Fibroblast of skin of abdomen (primary cell): ENCODE data around the gene NCOA6.
"Not testable (repeated sequence)": the region's sequence is repeated elsewhere in the genome, so short reads cannot be mapped to it uniquely, and the experiment has no call there.

Source experiments
- DNase-seq: peaks from one replicate; pipeline ENCODE4 v3.0.0-alpha.2; 2013

Gene NCOA6

DNA sequence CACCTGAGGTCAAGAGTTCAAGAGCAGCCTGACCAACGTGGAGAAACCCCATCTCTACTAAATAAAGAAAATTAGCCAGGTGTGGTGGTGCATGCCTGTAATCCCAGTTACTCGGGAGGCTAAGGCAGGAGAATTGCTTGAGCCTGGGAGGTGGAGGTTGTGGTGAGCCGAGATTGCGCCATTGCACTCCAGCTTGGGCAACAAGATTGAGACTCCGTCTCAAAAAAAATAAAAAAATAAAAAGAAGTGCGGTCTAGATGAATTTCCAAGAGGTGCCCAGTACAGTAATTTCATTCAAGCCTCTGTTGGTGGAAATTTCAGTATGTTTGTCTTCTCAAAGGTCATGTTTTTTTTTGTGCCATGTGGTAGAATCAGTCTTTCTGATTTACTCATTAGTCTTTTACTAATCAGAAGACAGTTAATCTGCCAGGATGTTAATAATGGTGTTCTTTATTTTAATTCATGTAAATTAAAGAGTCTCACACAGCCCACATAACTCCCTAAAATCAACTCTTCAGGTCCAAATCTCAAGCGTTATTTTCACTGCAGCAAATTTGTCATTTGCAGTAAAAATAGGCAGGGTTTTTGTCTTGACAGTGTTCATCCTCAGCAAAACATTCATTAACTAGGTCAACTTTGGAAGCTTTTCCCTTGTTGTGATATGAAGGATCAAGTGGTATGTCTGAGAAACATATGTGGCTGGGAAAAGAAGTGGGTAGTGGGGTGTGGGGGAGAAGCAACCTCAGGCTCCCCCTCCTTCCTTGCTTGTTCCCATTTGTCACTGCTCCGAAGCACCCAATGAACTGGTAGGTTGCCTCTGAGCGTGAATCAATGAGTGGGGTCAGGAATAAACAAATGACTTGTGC is 108.0 kb downstream of the NCOA6 start:
- no peak for DNase-seq

GRCh38 chr20:34716921-34717229 is 108.6 kb downstream of the NCOA6 start:
- no peak for DNase-seq

DNA sequence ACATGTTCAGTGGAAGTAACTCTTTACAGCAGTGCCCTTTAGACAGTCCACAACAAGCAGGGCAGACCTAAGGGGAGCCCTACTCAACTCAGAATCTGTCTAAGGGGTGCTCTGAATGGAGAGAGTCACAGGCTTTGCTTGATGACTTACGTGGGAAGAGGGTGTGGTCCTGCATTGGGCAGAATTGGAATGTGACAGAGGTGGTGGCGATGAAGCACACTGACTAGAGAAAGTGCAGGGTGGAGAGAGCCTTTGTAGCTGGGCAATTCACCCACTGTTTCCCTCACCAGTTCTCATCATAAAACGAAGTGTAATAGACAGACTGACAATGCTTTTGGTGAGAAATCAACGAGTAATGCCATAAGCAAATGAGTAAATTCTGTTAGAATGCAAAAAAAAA is 110.1 kb downstream of the NCOA6 start:
- DNase-seq, result no peak

DNA sequence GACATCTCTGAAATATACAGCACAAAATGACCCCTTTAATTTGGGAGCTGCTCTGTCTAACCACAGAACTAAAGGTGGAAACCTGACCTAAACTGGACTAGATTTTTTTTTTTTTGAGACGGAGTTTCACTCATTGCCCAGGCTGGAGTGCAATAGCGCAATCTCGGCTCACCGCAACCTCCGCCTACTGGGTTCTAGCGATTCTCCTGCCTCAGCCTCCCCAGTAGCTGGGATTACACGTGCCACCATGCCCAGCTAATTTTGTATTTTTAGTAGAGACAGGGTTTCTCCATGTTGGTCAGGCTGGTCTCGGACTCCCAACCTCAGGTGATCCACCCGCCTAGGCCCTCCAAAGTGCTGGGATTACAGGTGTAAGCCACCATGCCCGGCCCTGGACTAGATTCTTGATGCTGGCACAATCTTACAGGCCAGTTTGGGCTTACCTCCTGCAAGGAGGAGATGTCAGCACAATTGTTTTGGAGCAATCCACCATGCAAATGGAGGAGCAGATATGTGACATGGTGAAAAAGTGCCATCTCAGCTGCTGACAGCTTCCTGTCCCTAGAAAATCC is 111.4 kb downstream of the NCOA6 start:
- not testable (repeated sequence) for DNase-seq

DNA sequence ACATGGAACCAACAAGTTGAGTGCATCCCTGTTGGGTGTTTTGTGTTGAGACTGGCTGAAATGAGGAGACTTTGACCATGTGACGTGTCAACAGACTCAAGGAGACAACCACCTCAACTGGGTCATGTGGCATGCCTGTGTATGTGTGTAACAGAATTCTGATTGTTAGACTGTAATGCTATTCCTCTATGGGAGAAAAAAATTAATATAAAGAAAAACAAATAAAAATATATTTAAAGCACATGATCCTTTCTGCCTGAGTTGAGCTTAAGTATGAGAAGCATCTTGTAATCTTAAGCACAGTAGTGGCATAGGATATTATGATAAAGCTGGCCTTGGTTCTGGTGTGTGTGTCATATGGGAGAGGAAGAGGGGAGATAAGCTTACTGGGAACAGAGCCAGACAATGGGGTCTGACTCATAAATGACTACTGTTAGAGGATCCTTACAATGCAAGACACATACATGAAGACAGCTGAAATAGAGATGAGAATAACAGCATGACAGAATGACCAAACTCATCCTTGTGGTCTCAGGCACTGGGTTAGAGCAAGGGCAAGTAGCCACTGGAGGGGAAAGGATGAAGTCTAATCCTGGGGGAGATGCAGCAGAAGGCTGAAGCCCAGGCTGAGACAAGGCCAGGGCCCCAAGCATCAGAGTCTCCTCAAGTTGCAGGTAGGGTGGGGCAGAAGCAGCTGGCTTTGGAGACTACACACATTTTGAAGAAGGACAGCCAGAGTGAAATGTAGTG is 112.1 kb downstream of the NCOA6 start:
- DNase-seq, result peak; percentile 98

DNA sequence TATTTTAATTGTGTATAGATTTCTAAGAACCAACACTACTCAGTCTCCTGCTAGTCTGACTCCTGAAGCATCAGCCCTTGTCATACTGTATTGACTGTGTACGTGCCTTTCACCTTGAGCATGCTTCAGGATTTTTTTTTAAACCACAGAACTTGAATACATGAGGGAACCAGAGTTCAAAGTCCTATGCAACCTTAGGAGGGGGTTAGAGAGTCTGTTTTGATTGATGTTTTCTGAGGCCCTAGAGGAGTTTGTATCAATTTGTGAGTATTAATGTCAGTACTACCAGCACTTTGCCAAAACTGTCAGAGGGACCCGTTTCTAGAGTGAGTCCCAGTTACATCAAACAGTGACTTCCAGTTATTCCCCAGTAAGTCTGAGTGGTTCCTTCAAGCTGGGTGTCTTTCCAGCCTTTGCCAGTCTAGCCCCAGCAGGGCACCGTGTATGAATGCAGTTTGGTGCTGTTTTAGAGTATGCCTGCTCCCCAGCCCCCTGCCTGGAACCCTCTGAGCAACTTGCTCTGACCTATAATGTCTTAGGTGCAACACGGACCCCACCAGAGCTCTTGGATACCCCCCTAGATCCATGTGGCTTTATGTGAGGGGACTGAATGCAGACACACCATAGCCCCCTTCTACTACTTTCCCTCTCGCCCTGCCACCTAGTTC is 112.8 kb downstream of the NCOA6 start:
- DNase-seq, result no peak

- DNase-seq, result no peak
Observed at GRCh38 chr20:34711813-34712430, 113.5 kb downstream of the NCOA6 start.

DNA sequence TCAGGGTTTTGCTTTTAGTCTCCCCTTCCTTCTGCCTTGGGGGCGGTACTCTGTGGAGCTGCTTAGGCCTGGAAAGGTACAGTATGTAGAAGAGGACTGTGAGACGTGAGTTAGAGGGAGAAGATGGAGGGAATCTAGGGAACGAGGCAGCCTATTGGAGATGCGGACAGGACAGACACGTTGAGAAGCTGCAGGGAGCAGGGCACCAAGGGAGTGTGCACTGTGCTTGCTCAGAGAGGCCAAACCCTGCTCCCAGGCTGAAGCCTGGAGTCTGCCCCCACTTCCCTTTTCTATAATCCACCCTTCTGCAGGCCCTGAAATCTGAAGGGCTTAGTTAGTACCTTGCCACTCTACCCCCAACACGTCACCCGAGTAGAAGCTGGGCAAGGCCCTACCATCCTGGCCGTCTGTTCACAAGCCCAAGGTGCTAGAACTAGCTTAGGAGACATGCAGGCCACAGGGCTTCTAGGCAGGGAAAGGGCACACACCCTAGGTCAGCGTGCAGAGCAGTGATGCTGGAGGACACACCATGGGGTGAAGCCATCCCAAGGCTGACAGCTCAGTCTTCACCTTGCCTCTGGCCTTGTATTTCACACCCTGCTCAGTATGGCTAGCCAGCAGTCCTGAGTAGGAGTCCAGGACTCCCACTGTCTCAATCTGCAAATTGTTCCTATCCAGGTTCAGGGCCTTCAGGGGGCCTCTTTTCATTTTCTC is 114.4 kb downstream of the NCOA6 start:
- no peak for DNase-seq

DNA sequence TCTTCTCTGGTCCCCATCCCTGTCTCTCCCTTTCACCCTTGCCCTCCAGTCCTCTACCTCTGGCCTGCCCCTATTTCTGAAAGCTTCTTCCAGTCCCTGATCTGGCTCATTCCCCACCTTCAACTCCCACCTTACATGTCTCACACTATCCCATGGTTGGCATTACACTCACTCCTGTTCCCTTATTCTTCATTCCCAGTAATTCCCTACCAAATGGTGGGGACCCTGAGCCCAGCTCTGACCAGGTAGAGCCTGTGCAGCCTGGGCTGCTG is 114.9 kb downstream of the NCOA6 start:
- no peak for DNase-seq

DNA sequence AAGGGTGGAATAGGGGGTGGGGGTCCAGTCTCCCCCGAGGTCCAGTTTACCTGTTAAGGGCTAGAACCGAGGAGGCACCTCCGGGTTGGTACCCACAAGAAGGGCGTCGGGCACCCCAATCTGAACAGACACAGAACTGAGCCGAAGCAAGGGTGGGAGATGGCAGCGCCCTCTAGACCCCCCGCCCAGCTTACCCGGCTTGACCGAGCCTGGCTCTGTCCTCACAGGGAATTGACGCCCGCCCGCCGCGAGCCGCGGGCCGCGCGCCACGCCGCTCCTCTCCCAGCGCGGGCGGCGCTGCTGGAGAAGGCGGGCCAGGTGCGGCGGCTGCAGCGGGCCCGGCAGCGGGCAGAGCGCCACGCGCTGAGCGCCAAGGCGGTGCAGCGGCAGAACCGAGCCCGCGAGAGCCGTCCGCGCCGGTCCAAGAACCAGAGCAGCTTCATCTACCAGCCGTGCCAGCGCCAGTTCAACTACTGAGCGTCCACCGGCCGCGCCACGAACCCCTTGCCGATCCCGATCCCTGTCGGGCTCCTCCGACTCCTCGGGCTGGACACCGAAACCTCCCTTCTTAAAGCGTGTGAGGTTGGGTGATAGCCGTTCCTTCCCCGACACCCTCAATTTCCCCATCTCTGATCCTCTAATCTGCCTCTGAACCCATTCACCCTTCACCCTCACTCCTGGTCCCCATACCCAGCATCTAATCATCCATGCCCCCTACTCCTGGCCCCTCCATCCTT is 115.5 kb downstream of the NCOA6 start:
- DNase-seq, result peak; percentile 65

- DNase-seq, result peak; percentile 76
Observed at GRCh38 chr20:34709044-34709830, 116.2 kb downstream of the NCOA6 start.

- DNase-seq, result peak; percentile 28
Observed at GRCh38 chr20:34708621-34709043, 116.8 kb downstream of the NCOA6 start.

- no peak for DNase-seq
Observed at GRCh38 chr20:34706912-34707784, 118.3 kb downstream of the NCOA6 start.

DNA sequence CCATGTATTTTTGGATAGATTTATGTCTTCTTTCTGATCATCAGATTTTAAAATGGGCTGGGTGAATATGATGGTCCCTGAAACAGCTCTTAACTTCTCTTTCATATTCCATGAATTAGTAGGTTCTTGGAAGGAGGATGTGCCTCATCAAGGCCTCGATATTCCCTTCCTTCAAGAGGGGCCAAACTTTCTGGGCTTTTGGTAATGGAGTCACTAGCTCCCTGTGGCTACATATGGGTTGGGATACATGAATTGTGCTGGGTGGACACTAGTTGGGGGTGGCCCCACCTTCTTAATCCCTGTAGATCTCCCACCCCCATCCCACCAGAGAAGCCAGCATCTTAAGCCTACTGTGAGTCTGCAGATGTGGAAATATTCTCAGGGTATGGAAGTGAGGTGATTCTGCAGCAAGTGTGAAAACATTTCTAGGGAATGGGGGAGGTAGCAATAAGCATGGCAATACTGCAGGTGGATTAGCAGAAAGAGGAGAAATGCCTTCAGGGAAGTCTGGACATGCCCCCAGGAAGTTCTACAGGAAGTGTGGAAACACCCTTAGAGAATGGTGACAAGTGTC is 119.1 kb downstream of the NCOA6 start:
- DNase-seq, result no peak

GRCh38 chr20:34705397-34706301 is 119.8 kb downstream of the NCOA6 start:
- peak; percentile 4 for DNase-seq

DNA sequence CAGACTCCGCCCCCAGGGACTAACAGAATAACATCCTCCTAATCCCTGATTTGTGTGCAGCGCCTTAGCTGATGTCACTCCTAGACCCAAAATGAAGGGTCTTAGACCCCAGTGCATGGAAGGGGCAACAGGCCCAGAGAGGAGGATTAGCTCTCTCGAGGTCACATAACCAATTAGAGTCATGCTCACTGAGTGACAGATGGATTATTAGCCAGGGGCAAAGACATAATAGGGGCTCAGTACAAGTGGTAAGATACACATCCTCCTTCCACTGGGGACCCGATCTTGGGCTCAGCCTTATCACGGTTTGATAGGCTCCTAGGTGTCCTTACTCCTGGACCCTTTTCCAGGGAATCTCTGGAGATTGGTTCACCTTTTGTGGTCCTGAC is 120.4 kb downstream of the NCOA6 start:
- no peak for DNase-seq

- peak; percentile 89 for DNase-seq
Observed at GRCh38 chr20:34704177-34705007, 121.1 kb downstream of the NCOA6 start, which contains the start of gene TP53INP2. Gene TP53INP2, plus strand, starts transcription at chr20:34704344. Its CDS starts 4,396 bp downstream, at chr20:34708740.
